Activated CD4-positive, alpha-beta memory T cell treated with anti-CD3 and anti-CD28 coated beads for 36 hours (primary cell): ENCODE data around the gene TDRKH. TPM values are rescaled to one million over a fixed set of nuclear protein-coding genes. Genes with fewer than 3 reads are reported as not detected.

Experiments
- CTCF ChIA-PET: fragments of 350-600 bp; sonication (Branson Sonifier 250); formaldehyde crosslinking; loops from one replicate; lab custom pipeline; 2021; ENCODE audit warnings: antibody characterized with exemption, inconsistent platforms; lab: Charles Lee
- POLR2A ChIA-PET: fragments of 350-600 bp; sonication (Branson Sonifier 250); formaldehyde crosslinking; loops from one replicate; lab custom pipeline; 2021; ENCODE audit warnings: antibody characterized with exemption; lab: Charles Lee
- DNase-seq: peaks from one replicate; pipeline ENCODE4 v3.0.0-alpha.2; 2020
- H3K27ac Mint-ChIP-seq: one replicate; pipeline ENCODE4 v1.8.0; 2021; ENCODE audit warnings: mixed read lengths
- H3K27me3 Mint-ChIP-seq: one replicate; pipeline ENCODE4 v1.8.0; 2021; ENCODE audit warnings: mixed read lengths
- H3K36me3 Mint-ChIP-seq: one replicate; pipeline ENCODE4 v1.8.0; 2021; ENCODE audit warnings: mixed read lengths
- H3K4me1 Mint-ChIP-seq: one replicate; pipeline ENCODE4 v1.8.0; 2021; ENCODE audit warnings: low read depth, mixed read lengths
- H3K4me3 Mint-ChIP-seq: one replicate; pipeline ENCODE4 v1.8.0; 2021; ENCODE audit warnings: mild to moderate bottlenecking, mixed read lengths
- H3K9me3 Mint-ChIP-seq: one replicate; pipeline ENCODE4 v1.8.0; 2021; ENCODE audit warnings: mixed read lengths
- intact Hi-C: fragments of 100-400 bp; cut with micrococcal nuclease; formaldehyde crosslinking; loops from one replicate; pipeline ENCODE4 v1.15.1; 2023
- total RNA-seq, 2 experiments: library from RNA; stranded (reverse); gene quantifications; one replicate each; pipeline ENCODE4 v1.2.3, GENCODE V29; 2021

The TDRKH gene
- total RNA-seq, 2 experiments from 2014 or later = 30.6 to 32.4 TPM

DNA sequence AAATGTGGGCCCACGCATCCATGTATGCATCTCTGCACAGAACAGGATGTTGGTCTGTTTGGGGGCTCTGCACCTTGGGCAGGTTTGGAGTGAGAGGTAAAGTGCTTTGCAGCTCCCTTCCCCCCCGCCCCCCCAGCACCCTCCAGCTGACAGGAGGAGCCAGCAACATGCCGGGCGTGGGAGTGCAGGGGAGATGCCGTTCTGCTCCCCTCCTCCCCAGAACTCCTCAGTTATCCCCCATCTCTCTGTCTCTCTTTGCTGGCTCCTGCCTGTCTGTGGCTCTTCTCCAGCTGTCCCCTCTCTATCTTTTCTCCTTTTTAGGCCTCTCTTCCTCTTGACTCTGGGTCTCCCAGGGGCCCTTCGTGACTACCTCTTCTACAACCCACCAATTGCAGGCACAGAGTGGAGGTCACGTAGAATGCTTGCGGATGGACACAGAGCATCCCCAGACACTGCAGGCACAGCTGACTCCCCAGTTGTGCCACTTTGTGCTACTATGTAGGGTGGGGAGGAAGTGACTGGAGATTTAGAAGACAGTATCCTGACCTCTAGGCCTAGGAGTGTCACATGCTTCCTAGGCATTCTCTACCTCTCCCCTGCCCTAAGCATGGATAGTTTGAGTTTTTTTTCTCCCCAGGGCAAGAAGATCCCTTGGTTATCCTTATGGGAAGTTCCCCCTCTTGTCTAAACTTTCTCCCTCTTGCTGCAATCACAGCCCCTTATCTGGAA, 43.0 kb upstream of the TDRKH start:
- DNase-seq = no peak
- POLR2A ChIA-PET = interaction anchor here (1.8 kb wide), 1 partner anchor 15 kb away, joined by 4 read pairs; no protein-coding TSS in a partner anchor
- H3K4me1 Mint-ChIP-seq = peaks cover 82% of the 10 kb centered on the region
- H3K36me3 Mint-ChIP-seq = no peaks in the 10 kb centered on the region
- intact Hi-C loops = loop anchor here (5.0 kb wide), 1 partner anchor 486 kb away; the partner anchor contains the start of gene RFX5
- H3K27ac Mint-ChIP-seq = peak overlapping the region; percentile 14
- H3K4me3 Mint-ChIP-seq = peak overlapping the region; percentile 13
- CTCF ChIA-PET = interaction anchor here (0.6 to 1.0 kb wide), 3 partner anchors 12 to 240 kb away, joined by 3 read pairs; no protein-coding TSS in a partner anchor
- H3K9me3 Mint-ChIP-seq = no peaks in the 10 kb centered on the region
- H3K27me3 Mint-ChIP-seq = no peaks in the 10 kb centered on the region

DNA sequence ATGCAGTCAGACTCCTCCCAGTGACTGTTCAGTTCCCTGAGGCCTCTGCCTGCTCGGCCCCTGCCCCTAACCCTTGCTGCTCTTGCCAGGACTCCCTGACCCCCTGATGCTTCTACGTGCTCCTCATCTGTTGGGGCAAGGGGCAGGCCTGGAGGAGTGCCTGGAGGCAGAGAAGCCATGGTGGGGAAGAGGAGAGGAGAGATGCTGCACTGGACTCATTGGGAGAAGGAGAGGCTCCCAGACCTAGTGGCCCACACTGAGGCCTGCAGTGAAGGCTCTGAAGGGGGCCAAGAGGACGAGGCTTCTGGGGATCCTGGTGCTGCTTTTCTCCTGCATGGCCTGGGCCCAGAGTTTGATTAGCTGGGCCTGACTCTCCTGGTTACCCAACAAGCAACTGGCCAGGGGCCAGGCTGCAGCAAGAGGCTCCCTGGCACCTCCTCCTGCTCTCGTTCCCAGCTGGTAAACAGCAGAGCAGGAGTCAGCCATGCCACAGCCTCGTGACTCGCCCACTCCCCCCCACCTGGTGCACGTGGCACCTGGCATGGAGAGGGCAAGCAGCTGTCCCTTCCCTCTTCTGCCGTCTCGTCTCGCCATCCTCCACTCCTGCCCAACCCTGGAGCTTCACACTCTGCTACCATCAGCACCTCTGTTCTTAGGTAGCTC, 42.1 kb upstream of the TDRKH start:
- ChIA-PET CTCF (interaction anchor here (0.6 to 1.0 kb wide), 3 partner anchors 13 to 240 kb away, joined by 3 read pairs; no protein-coding TSS in a partner anchor), POLR2A (interaction anchor here (1.8 kb wide), 1 partner anchor 16 kb away, joined by 4 read pairs; no protein-coding TSS in a partner anchor)
- Mint-ChIP-seq H3K9me3 (no peaks in the 10 kb centered on the region), H3K36me3 (no peaks in the 10 kb centered on the region), H3K27me3 (no peaks in the 10 kb centered on the region), H3K4me3 (no peak overlapping the region), H3K4me1 (peaks cover 87% of the 10 kb centered on the region), H3K27ac (peak overlapping the region; percentile 12)
- no peak for DNase-seq
- intact Hi-C loops = loop anchor here (5.0 kb wide), 1 partner anchor 485 kb away; the partner anchor contains the start of gene RFX5

DNA sequence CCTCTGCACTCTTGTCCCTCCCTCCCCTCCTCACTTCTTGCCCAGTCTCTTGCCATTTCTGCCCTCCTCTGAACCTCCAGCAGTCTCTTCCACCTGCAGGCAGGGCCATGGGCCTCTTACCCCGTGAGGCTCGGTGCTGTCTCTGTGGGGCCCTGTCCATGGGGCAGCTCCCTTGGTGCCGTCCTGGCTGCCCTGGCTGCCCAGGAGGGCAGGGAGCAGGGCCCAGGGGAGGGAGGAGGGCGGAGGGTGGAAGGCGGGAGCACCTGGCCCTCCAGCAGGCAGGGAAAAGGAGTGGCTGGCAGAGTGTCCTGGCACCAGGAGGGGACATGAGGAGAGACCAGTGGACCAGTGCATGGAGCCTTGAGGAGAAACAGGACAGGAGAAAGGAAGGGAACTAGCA, 41.3 kb upstream of the TDRKH start, which contains the start of gene RORC:
Gene RORC (minus strand): TSS at position 198 of the 400 bp plus-strand sequence. CDS start 38 bp downstream, at position 160.
- Mint-ChIP-seq H3K4me3 (peak within 1 kb of the TSS; percentile 48), H3K4me1 (peaks cover 78% of the 10 kb centered on the region), H3K27me3 (no peaks in the 10 kb centered on the region), H3K9me3 (no peaks in the 10 kb centered on the region), H3K27ac (peak within 1 kb of the TSS; percentile 77), H3K36me3 (no peaks in the 10 kb centered on the region)
- POLR2A ChIA-PET = no interaction called here
- CTCF ChIA-PET = interaction anchor here (1.9 kb wide), 1 partner anchor 42 kb away, joined by 8 read pairs; the partner anchor contains the start of gene TDRKH
- DNase-seq = no peak
- intact Hi-C loops = loop anchor here (2.0 to 5.0 kb wide), 2 partner anchors 219 to 484 kb away; partner anchors contain the start of genes RFX5 and SNX27

DNA sequence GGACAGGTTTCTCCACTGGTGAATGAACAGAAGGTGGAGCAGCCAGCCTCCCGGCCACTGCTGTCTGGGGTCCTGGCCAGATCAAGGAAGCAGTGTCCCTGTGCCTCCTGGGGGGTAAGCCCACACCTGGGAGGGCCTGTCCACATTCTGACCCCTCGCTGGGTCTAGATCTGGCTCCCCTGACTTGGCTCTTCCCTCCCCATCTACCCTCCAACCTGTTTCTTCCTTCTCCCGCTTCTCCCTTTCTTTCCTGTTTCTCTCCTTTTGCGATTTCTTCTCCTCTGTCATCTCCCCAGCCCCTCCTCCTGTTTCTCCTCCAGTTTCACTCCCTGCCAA, 40.9 kb upstream of the TDRKH start:
- Mint-ChIP-seq H3K27ac (peak overlapping the region; percentile 77), H3K9me3 (no peaks in the 10 kb centered on the region), H3K36me3 (no peaks in the 10 kb centered on the region), H3K4me3 (peak overlapping the region; percentile 48), H3K4me1 (peaks cover 78% of the 10 kb centered on the region), H3K27me3 (no peaks in the 10 kb centered on the region)
- CTCF ChIA-PET = interaction anchor here (1.2 to 1.9 kb wide), 3 partner anchors 8 to 68 kb away, joined by 5 to 8 read pairs (median 6); partner anchors contain the start of genes C2CD4D, MRPL9 and TDRKH
- intact Hi-C loops = loop anchor here (2.0 to 5.0 kb wide), 2 partner anchors 218 to 484 kb away; partner anchors contain the start of genes RFX5 and SNX27
- POLR2A ChIA-PET = interaction anchor here (2.2 kb wide), 1 partner anchor 8 kb away, joined by 5 read pairs; the partner anchor contains the start of gene C2CD4D
- DNase-seq = no peak

DNA sequence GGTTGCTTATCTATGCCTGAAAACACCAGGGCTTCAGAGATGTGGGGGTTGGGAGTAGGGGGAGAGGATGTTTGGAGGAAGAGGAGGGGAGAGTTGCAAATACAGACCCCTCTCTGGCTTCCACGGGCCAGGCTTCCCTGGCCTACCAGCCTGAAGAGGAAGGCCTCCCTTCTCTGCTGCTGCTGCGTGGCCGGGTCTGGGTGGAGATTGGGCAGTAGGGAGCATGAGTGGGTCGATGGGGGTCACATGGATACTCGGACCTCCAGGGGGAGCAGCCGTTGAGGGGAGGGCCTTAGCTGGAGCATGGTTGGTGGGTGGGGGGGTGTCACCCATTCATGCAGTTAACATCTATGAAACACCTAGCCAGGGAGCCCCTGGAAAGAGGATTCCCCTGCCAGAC, 39.8 kb upstream of the TDRKH start:
- H3K9me3 Mint-ChIP-seq = no peaks in the 10 kb centered on the region
- peak overlapping the region; percentile 86 for H3K27ac Mint-ChIP-seq
- POLR2A ChIA-PET = interaction anchor here (2.2 to 3.0 kb wide), 3 partner anchors 9 to 40 kb away, joined by 5 to 16 read pairs (median 9); partner anchors contain the start of genes C2CD4D and TDRKH
- no peak for DNase-seq
- CTCF ChIA-PET = interaction anchor here (0.7 to 1.9 kb wide), 9 partner anchors 8 to 237 kb away, joined by 3 to 8 read pairs (median 5); partner anchors contain the start of genes C2CD4D, MRPL9 and TDRKH
- intact Hi-C loops = loop anchor here (2.0 to 5.0 kb wide), 2 partner anchors 217 to 483 kb away; partner anchors contain the start of genes RFX5 and SNX27
- peak overlapping the region; percentile 22 for H3K4me3 Mint-ChIP-seq
- H3K27me3 Mint-ChIP-seq = no peaks in the 10 kb centered on the region
- peaks cover 78% of the 10 kb centered on the region for H3K4me1 Mint-ChIP-seq
- no peaks in the 10 kb centered on the region for H3K36me3 Mint-ChIP-seq

DNA sequence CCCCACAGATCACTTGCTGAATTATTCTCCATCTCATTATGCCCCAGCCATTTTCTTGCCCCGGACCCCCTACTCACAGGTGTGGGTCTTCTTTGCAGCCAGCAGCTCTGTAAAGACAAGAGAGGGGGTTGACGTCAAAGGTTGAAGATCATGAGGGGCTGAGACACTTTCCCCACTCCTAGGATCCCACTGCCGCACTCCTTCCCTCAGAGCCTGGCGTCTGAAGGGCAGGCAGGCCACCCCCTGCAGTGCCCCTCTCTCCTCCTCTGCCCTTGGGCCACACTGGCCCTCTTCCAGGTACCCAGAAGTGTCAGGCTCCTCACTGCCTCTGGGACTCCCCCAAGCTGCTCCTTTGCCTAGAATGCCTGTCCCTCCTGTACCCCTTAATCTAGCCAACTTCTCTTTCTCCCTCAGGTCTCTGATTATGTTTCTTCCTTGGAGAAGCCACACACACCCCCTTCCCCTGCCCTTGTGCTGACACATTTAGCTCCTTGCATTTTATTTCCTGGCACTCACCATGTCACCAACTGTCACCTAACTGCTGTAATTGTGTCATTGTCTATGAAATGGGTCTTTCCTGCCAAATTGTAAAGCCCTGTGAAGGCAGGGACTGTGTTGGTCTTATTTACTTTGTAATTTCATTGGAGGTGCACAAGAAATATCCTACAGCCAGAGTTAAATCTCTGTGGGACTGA, 39.2 kb upstream of the TDRKH start:
- H3K27ac Mint-ChIP-seq = peak overlapping the region; percentile 86
- peak; percentile 63 for DNase-seq
- H3K4me1 Mint-ChIP-seq = peaks cover 72% of the 10 kb centered on the region
- CTCF ChIA-PET = interaction anchor here (0.9 to 1.4 kb wide), 5 partner anchors 7 to 237 kb away, joined by 3 to 5 read pairs (median 4); partner anchors contain the start of gene MRPL9
- no peaks in the 10 kb centered on the region for H3K27me3 Mint-ChIP-seq
- POLR2A ChIA-PET = interaction anchor here (1.1 to 3.0 kb wide), 5 partner anchors 9 to 66 kb away, joined by 3 to 16 read pairs (median 6); partner anchors contain the start of genes C2CD4D, MRPL9 and TDRKH
- no peaks in the 10 kb centered on the region for H3K9me3 Mint-ChIP-seq
- H3K4me3 Mint-ChIP-seq = peak overlapping the region; percentile 22
- H3K36me3 Mint-ChIP-seq = no peaks in the 10 kb centered on the region
- intact Hi-C loops = loop anchor here (1.0 to 5.0 kb wide), 5 partner anchors 8 to 482 kb away; partner anchors contain the start of genes RFX5, SNX27 and TDRKH

DNA sequence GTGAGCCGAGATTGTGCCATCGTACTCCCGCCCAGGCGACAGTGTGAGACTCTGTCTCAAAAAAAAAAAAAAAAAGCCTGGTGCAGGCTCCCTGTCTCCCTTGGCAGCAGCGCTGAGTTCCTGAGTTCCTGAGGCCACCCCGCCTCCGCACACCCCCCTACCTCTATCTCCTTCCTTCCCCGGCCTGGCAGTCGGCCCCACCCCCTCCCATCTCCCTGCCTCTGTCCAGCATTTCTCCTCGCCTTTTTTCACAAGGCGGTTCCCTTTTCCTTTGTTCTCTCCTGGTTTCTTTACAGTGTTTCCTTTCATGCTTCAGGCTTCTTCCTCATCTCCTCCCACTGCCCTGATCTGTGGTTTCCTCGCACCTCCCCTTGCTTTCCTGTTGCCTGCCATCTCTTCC, 38.6 kb upstream of the TDRKH start:
- ChIA-PET POLR2A (interaction anchor here (0.7 to 3.0 kb wide), 8 partner anchors 8 to 66 kb away, joined by 3 to 16 read pairs (median 6); partner anchors contain the start of genes C2CD4D, MRPL9 and TDRKH), CTCF (interaction anchor here (1.3 kb wide), 1 partner anchor 235 kb away, joined by 4 read pairs; no protein-coding TSS in a partner anchor)
- Mint-ChIP-seq H3K4me3 (peak overlapping the region; percentile 22), H3K27me3 (no peaks in the 10 kb centered on the region), H3K4me1 (peaks cover 66% of the 10 kb centered on the region), H3K9me3 (no peaks in the 10 kb centered on the region), H3K36me3 (no peaks in the 10 kb centered on the region), H3K27ac (peak overlapping the region; percentile 86)
- intact Hi-C loops = loop anchor here (1.0 to 5.0 kb wide), 3 partner anchors 8 to 113 kb away; partner anchors contain the start of gene TDRKH
- DNase-seq = no peak

DNA sequence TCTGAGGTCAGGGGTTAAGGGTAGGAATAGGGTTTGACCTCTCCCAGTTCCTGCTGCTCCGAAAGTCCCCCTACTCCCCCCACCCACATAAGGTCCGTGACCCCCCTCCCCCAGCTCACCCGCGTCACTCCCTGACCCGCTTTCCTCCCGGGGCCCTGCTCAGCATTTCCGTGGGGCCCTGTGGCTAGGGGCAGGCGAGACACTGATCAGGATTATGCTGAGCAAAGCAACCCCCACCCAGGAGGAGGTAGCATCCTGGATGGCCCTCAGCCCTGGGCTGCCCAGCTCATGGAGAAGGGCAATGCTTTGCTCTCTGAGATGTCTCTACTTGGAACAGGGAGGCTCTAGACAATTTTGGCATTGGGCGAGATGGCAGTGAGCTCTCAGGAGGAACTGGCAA, 37.6 kb upstream of the TDRKH start:
- Mint-ChIP-seq H3K27ac (peak overlapping the region; percentile 71), H3K9me3 (no peaks in the 10 kb centered on the region), H3K27me3 (no peaks in the 10 kb centered on the region), H3K4me3 (peak overlapping the region; percentile 55), H3K36me3 (no peaks in the 10 kb centered on the region), H3K4me1 (peaks cover 62% of the 10 kb centered on the region)
- ChIA-PET POLR2A (interaction anchor here (1.0 to 3.0 kb wide), 7 partner anchors 7 to 65 kb away, joined by 4 to 16 read pairs (median 6); partner anchors contain the start of genes C2CD4D, MRPL9 and TDRKH), CTCF (interaction anchor here (1.3 to 1.9 kb wide), 2 partner anchors 9 to 234 kb away, joined by 4 to 10 read pairs; no protein-coding TSS in a partner anchor)
- intact Hi-C loops = loop anchor here (2.0 to 5.0 kb wide), 2 partner anchors 37 to 114 kb away; partner anchors contain the start of gene TDRKH
- DNase-seq = peak; percentile 57

DNA sequence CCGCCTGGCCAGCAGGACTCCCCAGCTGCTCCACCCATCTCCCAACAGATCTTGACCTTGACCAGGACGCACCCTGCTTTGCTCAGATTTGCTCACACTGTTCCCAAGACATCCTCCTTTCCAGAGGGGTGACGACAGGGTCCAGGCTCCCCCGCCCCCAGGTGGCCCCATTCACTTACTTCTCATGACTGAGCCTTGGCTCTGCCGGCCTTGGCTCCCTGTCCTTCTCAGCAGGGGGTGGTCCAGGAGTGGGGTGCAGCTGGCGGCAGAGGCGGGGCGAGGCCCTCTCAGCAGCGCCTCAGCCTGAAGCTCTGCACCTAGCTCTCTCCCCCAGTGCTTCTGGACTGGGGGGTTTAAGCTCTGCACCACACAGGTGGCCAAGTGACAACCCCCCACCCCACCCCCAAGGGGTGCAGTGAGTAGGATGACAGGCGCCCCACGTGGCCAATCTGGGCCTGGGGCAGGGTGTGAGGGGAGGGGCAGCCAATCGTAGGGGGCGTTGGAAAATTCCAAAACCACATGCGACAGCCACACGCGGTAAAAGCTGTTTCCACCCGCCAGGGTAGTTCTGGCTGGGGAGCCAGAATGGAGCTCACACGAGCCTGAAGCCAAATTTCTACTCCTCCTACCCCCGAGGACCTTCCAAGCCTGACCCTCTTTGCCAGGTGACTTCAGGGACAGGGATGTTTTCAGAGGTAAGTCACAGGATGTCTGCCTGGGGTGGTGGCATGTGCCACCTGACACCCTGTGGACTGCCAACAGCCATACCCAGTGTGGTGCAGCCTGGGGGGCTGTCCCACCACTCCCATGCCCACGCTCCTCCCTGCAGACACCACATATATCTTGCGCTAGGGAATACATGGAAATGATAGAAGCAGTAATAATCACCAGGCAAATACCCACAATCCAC, 35.7 kb upstream of the TDRKH start:
- no peaks in the 10 kb centered on the region for H3K27me3 Mint-ChIP-seq
- ChIA-PET CTCF (interaction anchor here (1.9 to 2.1 kb wide), 2 partner anchors 10 to 232 kb away, joined by 6 to 10 read pairs; no protein-coding TSS in a partner anchor), POLR2A (interaction anchor here (1.2 to 2.2 kb wide), 3 partner anchors 13 to 36 kb away, joined by 3 to 6 read pairs (median 4); partner anchors contain the start of gene C2CD4D)
- H3K36me3 Mint-ChIP-seq = no peaks in the 10 kb centered on the region
- intact Hi-C loops = loop anchor here (5.0 kb wide), 1 partner anchor 116 kb away; no protein-coding TSS in a partner anchor
- H3K27ac Mint-ChIP-seq = peak overlapping the region; percentile 78
- peak overlapping the region; percentile 68 for H3K4me3 Mint-ChIP-seq
- no peaks in the 10 kb centered on the region for H3K9me3 Mint-ChIP-seq
- DNase-seq = peak; percentile 63
- peaks cover 67% of the 10 kb centered on the region for H3K4me1 Mint-ChIP-seq
